PFSK-1 (cell line): Measurements from ENCODE around the gene DSEL.

Experiments used
- FOXP2 ChIP-seq: optimal IDR thresholded peaks from 2 replicates; pipeline ENCODE3; 2011; ENCODE audit warnings: borderline replicate concordance, control low read depth, inconsistent platforms; ENCODE audit not compliant: insufficient read depth; ENCODE audit errors: extremely low read length, extremely low read depth
- POLR2AphosphoS5 ChIP-seq: IDR thresholded peaks from 2 replicates; pipeline ENCODE4 v1.6.1; 2012; ENCODE audit warnings: low read depth, mild to moderate bottlenecking, control low read depth, low read length, moderate library complexity
- SIN3A ChIP-seq: IDR thresholded peaks from 2 replicates; pipeline ENCODE4 v1.6.1; 2012; ENCODE audit warnings: mild to moderate bottlenecking, low read length, moderate library complexity, borderline replicate concordance; ENCODE audit not compliant: insufficient read depth
- TAF1 ChIP-seq: IDR thresholded peaks from 2 replicates; pipeline ENCODE4 v1.6.1; 2012; ENCODE audit warnings: low read length, control low read depth, borderline replicate concordance; ENCODE audit not compliant: insufficient read depth
- TF ChIP-seq, protein P1 (sequence below), 2 experiments: IDR thresholded peaks; 2 replicates each; pipeline versions ENCODE4 v1.6.1 to v1.8.0; 2011 to 2012; ENCODE audit warnings: low read depth in 2 of 2, low read length in 2 of 2, control low read depth in 1 of 2, inconsistent platforms in 1 of 2, mild to moderate bottlenecking in 1 of 2, moderate library complexity in 1 of 2; ENCODE audit not compliant: insufficient read depth in 1 of 2

DSEL gene

DNA sequence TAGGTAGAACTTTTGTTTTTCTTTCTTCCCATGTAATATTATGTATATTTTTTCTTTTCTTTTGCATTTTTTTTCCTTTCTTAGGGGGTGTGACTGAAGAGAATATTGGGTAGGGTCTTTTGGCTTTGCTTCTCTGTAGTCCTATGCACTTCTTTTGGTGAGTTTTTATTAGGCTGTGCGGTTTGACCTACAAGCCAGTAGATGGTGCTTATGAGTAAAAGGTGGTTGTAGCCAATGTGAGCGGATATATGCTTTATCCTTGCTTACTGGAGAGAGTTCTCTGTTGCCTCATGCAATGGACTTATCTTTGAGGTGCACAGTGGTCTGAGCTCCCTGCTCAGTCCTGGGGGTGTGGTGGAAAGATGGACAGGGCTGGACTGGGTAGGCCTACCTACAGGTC lies 52.7 kb downstream of the DSEL start:
- TF ChIP-seq SIN3A (no peak), FOXP2 (no peak), TAF1 (no peak), POLR2AphosphoS5 (no peak)
- TF ChIP-seq, protein P1, sequence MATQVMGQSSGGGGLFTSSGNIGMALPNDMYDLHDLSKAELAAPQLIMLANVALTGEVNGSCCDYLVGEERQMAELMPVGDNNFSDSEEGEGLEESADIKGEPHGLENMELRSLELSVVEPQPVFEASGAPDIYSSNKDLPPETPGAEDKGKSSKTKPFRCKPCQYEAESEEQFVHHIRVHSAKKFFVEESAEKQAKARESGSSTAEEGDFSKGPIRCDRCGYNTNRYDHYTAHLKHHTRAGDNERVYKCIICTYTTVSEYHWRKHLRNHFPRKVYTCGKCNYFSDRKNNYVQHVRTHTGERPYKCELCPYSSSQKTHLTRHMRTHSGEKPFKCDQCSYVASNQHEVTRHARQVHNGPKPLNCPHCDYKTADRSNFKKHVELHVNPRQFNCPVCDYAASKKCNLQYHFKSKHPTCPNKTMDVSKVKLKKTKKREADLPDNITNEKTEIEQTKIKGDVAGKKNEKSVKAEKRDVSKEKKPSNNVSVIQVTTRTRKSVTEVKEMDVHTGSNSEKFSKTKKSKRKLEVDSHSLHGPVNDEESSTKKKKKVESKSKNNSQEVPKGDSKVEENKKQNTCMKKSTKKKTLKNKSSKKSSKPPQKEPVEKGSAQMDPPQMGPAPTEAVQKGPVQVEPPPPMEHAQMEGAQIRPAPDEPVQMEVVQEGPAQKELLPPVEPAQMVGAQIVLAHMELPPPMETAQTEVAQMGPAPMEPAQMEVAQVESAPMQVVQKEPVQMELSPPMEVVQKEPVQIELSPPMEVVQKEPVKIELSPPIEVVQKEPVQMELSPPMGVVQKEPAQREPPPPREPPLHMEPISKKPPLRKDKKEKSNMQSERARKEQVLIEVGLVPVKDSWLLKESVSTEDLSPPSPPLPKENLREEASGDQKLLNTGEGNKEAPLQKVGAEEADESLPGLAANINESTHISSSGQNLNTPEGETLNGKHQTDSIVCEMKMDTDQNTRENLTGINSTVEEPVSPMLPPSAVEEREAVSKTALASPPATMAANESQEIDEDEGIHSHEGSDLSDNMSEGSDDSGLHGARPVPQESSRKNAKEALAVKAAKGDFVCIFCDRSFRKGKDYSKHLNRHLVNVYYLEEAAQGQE (IDR thresholded peaks at IDR 0.05; ENCODE audit: insufficient read depth in 1 of 2, low read depth in 2 of 2, low read length in 2 of 2), result no peak

DNA sequence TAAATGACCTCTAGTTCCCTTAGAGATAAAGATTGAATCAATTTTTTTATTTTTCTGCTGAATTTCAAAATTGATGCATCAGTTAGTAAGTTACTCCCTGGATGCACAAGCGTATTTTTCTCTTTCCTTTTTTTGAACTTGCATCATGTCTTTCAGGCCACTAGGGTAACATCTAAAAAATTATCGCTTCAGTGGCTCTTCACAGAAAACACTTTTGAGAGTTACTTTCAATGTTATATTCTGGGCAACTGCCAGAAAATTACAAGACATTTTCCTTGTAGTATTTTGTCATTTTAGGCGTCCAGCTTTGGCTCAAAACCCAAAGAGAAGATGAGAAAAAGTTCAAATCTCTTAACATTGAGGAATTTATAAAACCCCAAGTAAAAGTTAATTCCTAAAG lies 59.8 kb downstream of the DSEL start:
- TF ChIP-seq TAF1 (no peak), POLR2AphosphoS5 (no peak), FOXP2 (no peak), SIN3A (no peak)
- TF ChIP-seq, protein P1 (IDR thresholded peaks at IDR 0.05; ENCODE audit: insufficient read depth in 1 of 2, low read depth in 2 of 2, low read length in 2 of 2), result no peak
